Superior temporal gyrus (tissue), 1 donor: ENCODE data around the gene OR52E2.
"Not testable (repeated sequence)": the region's sequence is repeated elsewhere in the genome, so short reads cannot be mapped to it uniquely, and the experiment has no call there.

Experiments used
- DNase-seq: peaks from one replicate; pipeline ENCODE4 v3.0.0-alpha.2; 2016; ENCODE audit errors: extremely low spot score

The OR52E2 gene

GRCh38 chr11:5059391-5059790 lies at the start of gene OR52E2:
TSS of gene OR52E2 (minus strand) at chr11:5059627. CDS start at chr11:5059627, 0 bp downstream.
- no peak for DNase-seq

GRCh38 chr11:5107285-5107684 lies 47.9 kb upstream of the OR52E2 start:
- no peak for DNase-seq

- no peak for DNase-seq
These were observed 43.6 kb upstream of the OR52E2 start for GRCh38 chr11:5103066-5103465.

GRCh38 chr11:5102246-5102645 lies 42.8 kb upstream of the OR52E2 start:
- DNase-seq: no peak

GRCh38 chr11:5096011-5096410 lies 36.6 kb upstream of the OR52E2 start:
- DNase-seq: no peak

- no peak for DNase-seq
These were observed 33.6 kb upstream of the OR52E2 start for GRCh38 chr11:5092821-5093585.

GRCh38 chr11:5090668-5091067 lies 31.2 kb upstream of the OR52E2 start:
- DNase-seq: no peak

GRCh38 chr11:5088556-5088955 lies 29.1 kb upstream of the OR52E2 start:
- no peak for DNase-seq

- no peak for DNase-seq
These were observed 24.2 kb upstream of the OR52E2 start for GRCh38 chr11:5083602-5084001.

- DNase-seq: no peak
These were observed 22.0 kb upstream of the OR52E2 start for GRCh38 chr11:5081405-5081804.

- no peak for DNase-seq
These were observed 12.4 kb upstream of the OR52E2 start for GRCh38 chr11:5071799-5072198.

GRCh38 chr11:5069272-5069671 lies 9.8 kb upstream of the OR52E2 start, which contains the start of gene OR52E1:
TSS of gene OR52E1 (plus strand) at chr11:5069572.
- DNase-seq: no peak

- no peak for DNase-seq
These were observed 5.6 kb upstream of the OR52E2 start for GRCh38 chr11:5065027-5065426.

- not testable (repeated sequence) for DNase-seq
These were observed 748 bp downstream of the OR52E2 start for GRCh38 chr11:5058679-5059078.

- no peak for DNase-seq
These were observed 12.6 kb downstream of the OR52E2 start for GRCh38 chr11:5046754-5047330.

- no peak for DNase-seq
These were observed 13.2 kb downstream of the OR52E2 start, which contains the start of gene OR52J3 for GRCh38 chr11:5046226-5046625. TSS of gene OR52J3 (plus strand) at chr11:5046526. CDS start at chr11:5046526, 0 bp downstream.

GRCh38 chr11:5043380-5043779 lies 16.0 kb downstream of the OR52E2 start:
- DNase-seq: no peak

- no peak for DNase-seq
These were observed 17.3 kb downstream of the OR52E2 start for GRCh38 chr11:5042091-5042490.

- no peak for DNase-seq
These were observed 18.6 kb downstream of the OR52E2 start for GRCh38 chr11:5040876-5041275.

GRCh38 chr11:5038341-5038740 lies 21.1 kb downstream of the OR52E2 start:
- no peak for DNase-seq

GRCh38 chr11:5037926-5038325 lies 21.5 kb downstream of the OR52E2 start:
- DNase-seq: no peak

- DNase-seq: no peak
These were observed 22.8 kb downstream of the OR52E2 start for GRCh38 chr11:5036669-5037068.

GRCh38 chr11:5021996-5022395 lies 37.4 kb downstream of the OR52E2 start:
- DNase-seq: no peak
